ENCODE data around the gene ADM. TPM values are rescaled to one million over a fixed set of nuclear protein-coding genes. Genes with fewer than 3 reads are reported as not detected.
A peak's percentile ranks its signal among the peaks of the same experiment; 100 is the strongest.

Gene ADM
- total and polyA plus RNA-seq, 2 donors (not counting 3 experiments of a cell fraction or from before 2014, with no cell fraction given): 45.3 to 55.5 TPM

GRCh38 chr11:10294290-10294953 lies 10.5 kb upstream of the ADM start:
- peak overlapping the region; percentile 67 for H3K27ac ChIP-seq (ENCODE audit: insufficient read depth, low read depth, low read length)
- H3K9me3 ChIP-seq (replicated peaks; ENCODE audit: control insufficient read depth, insufficient read depth, low read length): no peaks in the 10 kb centered on the region
- peaks cover 0 to 2% of the 10 kb centered on the region in 2 experiments for H3K36me3 ChIP-seq (ENCODE audit: control insufficient read depth in 2 of 2, extremely low read depth in 1 of 2, insufficient read depth in 2 of 2, low read length in 2 of 2)
- H3K9ac ChIP-seq (replicated peaks; ENCODE audit: extremely low read depth, insufficient read depth, low read length): peak overlapping the region; percentile 80
- no peaks in the 10 kb centered on the region for H3K27me3 ChIP-seq (ENCODE audit: control insufficient read depth in 2 of 2, insufficient read depth in 2 of 2, low read length in 2 of 2)
- dilution Hi-C loops (cut with MboI; ENCODE audit: extremely low pct_ligation_motif_present, low sequenced_read_pairs) (no loop called here), intact Hi-C loops (cut with micrococcal nuclease) (loop anchor here (1.0 kb wide), 1 partner anchor 9 kb away; no protein-coding TSS in a partner anchor)
- H3K4me2 ChIP-seq (ENCODE audit: insufficient read depth, low read length): peak overlapping the region; percentile 79
- H3K4me3 ChIP-seq (replicated peaks in 1 of 3; ENCODE audit: insufficient read depth in 1 of 3, low read depth in 1 of 3, low read length in 3 of 3): peak overlapping the region; percentile 34 to 96 (median 57)
- peaks cover 29% of the 10 kb centered on the region for H3K4me1 ChIP-seq (ENCODE audit: control insufficient read depth, extremely low read depth, insufficient read depth, low read length)
- FAIRE-seq (peak; percentile 70), DNase-seq (ENCODE audit: low read depth, low spot score) (peak; percentile 63)
- CTCF ChIA-PET: interaction anchor here (1.8 kb wide), 1 partner anchor 10 kb away, joined by 9 read pairs; the partner anchor contains the start of gene ADM
- peaks cover 37% of the 10 kb centered on the region for H3K79me2 ChIP-seq (ENCODE audit: control insufficient read depth, insufficient read depth, low read length)
- POLR2A ChIA-PET: no interaction called here
- H2AFZ ChIP-seq (ENCODE audit: low read depth, low read length): peak overlapping the region; percentile 48
- H4K20me1 ChIP-seq (replicated peaks; ENCODE audit: control insufficient read depth, extremely low read depth, insufficient read depth, low read length): no peaks in the 10 kb centered on the region
- TF ChIP-seq POLR2A (IDR thresholded peaks at IDR 0.05; ENCODE audit: low read depth, low read length) (peak; percentile 28), POLR2AphosphoS5 (IDR thresholded peaks at IDR 0.05; ENCODE audit: insufficient read depth, low read depth, low read length) (peak; percentile 21), GATA2 (IDR thresholded peaks at IDR 0.05; ENCODE audit: insufficient read depth, insufficient read length, low read depth, low read length) (no peak)
- H3K9me1 ChIP-seq (replicated peaks; ENCODE audit: control insufficient read depth, extremely low read depth, insufficient read depth, low read length): no peaks in the 10 kb centered on the region
- BruUV-seq (replicated peaks): no TSS peak

- DNase-seq (ENCODE audit: low read depth, low spot score): peak; percentile 39
- H3K9ac ChIP-seq (replicated peaks; ENCODE audit: extremely low read depth, insufficient read depth, low read length): peak overlapping the region; percentile 80
- H3K79me2 ChIP-seq (ENCODE audit: control insufficient read depth, insufficient read depth, low read length): peaks cover 28% of the 10 kb centered on the region
- no TSS peak for BruUV-seq (replicated peaks)
- H3K27me3 ChIP-seq (ENCODE audit: control insufficient read depth in 2 of 2, insufficient read depth in 2 of 2, low read length in 2 of 2): no peaks in the 10 kb centered on the region
- TF ChIP-seq MYC (IDR thresholded peaks at IDR 0.05; ENCODE audit: low read depth, low read length) (no peak), FOS (IDR thresholded peaks at IDR 0.05; ENCODE audit: borderline replicate concordance, insufficient read depth, low read length) (no peak), GATA2 (IDR thresholded peaks at IDR 0.05; ENCODE audit: insufficient read depth, insufficient read length, low read depth, low read length) (no peak), POLR2A (IDR thresholded peaks at IDR 0.05; ENCODE audit: low read depth, low read length) (no peak), JUN (IDR thresholded peaks at IDR 0.05; ENCODE audit: borderline replicate concordance, insufficient read depth, insufficient read length, low read depth) (no peak), EZH2 (IDR thresholded peaks at IDR 0.05; ENCODE audit: borderline replicate concordance, low read depth, low read length, severe bottlenecking) (no peak), CTCF (IDR thresholded peaks at IDR 0.05; ENCODE audit: extremely low read depth in 1 of 2, insufficient read depth in 1 of 2, low read depth in 1 of 2, low read length in 2 of 2) (no peak), POLR2AphosphoS5 (IDR thresholded peaks at IDR 0.05; ENCODE audit: insufficient read depth, low read depth, low read length) (no peak), MAX (IDR thresholded peaks at IDR 0.05; ENCODE audit: insufficient read depth, insufficient read length) (no peak)
- H4K20me1 ChIP-seq (replicated peaks; ENCODE audit: control insufficient read depth, extremely low read depth, insufficient read depth, low read length): no peaks in the 10 kb centered on the region
- POLR2A ChIA-PET: interaction anchor here (0.7 to 1.9 kb wide), 2 partner anchors 10 to 13 kb away, joined by 5 to 13 read pairs; partner anchors contain the start of gene ADM
- no peak for FAIRE-seq
- H3K4me3 ChIP-seq (replicated peaks in 1 of 3; ENCODE audit: insufficient read depth in 1 of 3, low read depth in 1 of 3, low read length in 3 of 3): peak overlapping the region in 2 of 3 experiments; percentile 57 to 96
- H3K27ac ChIP-seq (ENCODE audit: insufficient read depth, low read depth, low read length): peak overlapping the region; percentile 67
- intact Hi-C loops (cut with micrococcal nuclease) (no loop called here), dilution Hi-C loops (cut with MboI; ENCODE audit: extremely low pct_ligation_motif_present, low sequenced_read_pairs) (no loop called here)
- no peak overlapping the region for H2AFZ ChIP-seq (ENCODE audit: low read depth, low read length)
- no peaks in the 10 kb centered on the region for H3K9me1 ChIP-seq (replicated peaks; ENCODE audit: control insufficient read depth, extremely low read depth, insufficient read depth, low read length)
- peaks cover 0 to 2% of the 10 kb centered on the region in 2 experiments for H3K36me3 ChIP-seq (ENCODE audit: control insufficient read depth in 2 of 2, extremely low read depth in 1 of 2, insufficient read depth in 2 of 2, low read length in 2 of 2)
- CTCF ChIA-PET: interaction anchor here (1.0 to 1.5 kb wide), 3 partner anchors 10 to 88 kb away, joined by 4 to 9 read pairs (median 4); partner anchors contain the start of gene ADM
- H3K9me3 ChIP-seq (replicated peaks; ENCODE audit: control insufficient read depth, insufficient read depth, low read length): no peaks in the 10 kb centered on the region
- H3K4me1 ChIP-seq (ENCODE audit: control insufficient read depth, extremely low read depth, insufficient read depth, low read length): peaks cover 29% of the 10 kb centered on the region
- peak overlapping the region; percentile 79 for H3K4me2 ChIP-seq (ENCODE audit: insufficient read depth, low read length)
These were observed 9.6 kb upstream of the ADM start for GRCh38 chr11:10295064-10295901.

All from endothelial cell of umbilical vein (primary cell).